Measurements from ENCODE around the gene BPIFA2. TPM values are rescaled to one million over a fixed set of nuclear protein-coding genes. Genes with fewer than 3 reads are reported as not detected.
A peak's percentile ranks its signal among the peaks of the same experiment; 100 is the strongest.

Gene BPIFA2
- polyA plus RNA-seq, 2 of the 4 experiments (the other 2 are of a cell fraction): 0.16 TPM; not detected in 1

DNA sequence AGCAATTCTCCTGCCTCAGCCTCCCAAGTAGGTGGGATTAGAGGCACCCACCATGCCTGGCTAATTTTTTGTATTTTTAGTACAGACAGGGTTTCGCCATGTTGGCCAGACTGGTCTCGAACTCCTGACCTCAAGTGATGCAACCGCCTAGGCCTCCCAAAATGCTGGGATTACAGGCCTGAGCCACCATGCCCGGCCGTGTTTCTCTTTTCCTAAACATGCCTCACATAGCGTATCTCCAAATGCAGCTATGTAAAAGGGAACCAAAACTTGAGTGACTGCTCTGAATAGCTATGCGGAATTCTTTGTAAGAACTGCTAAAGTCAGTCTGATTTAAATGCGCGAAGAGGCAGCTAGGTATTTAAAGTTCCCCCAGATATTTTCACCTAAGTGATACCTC is 20.5 kb downstream of the BPIFA2 start:
- H3K4me3 ChIP-seq: no peak overlapping the region
- ATAC-seq: no peak
- H3K4me1 ChIP-seq: peaks cover 10% of the 10 kb centered on the region; the same call in 1 of the 3 replicates
- peaks cover 1% of the 10 kb centered on the region; the same call in 1 of the 3 replicates for H3K9me3 ChIP-seq
- FAIRE-seq: no peak
- no peak overlapping the region for H3K27ac ChIP-seq
- TF ChIP-seq RFX5 (IDR thresholded peaks at IDR 0.05): no peak
- no peak for TF ChIP-seq HOXB13 (CRISPR knock-in tag; IDR thresholded peaks at IDR 0.05; ENCODE audit: low read depth)
- TF ChIP-seq, protein P1, sequence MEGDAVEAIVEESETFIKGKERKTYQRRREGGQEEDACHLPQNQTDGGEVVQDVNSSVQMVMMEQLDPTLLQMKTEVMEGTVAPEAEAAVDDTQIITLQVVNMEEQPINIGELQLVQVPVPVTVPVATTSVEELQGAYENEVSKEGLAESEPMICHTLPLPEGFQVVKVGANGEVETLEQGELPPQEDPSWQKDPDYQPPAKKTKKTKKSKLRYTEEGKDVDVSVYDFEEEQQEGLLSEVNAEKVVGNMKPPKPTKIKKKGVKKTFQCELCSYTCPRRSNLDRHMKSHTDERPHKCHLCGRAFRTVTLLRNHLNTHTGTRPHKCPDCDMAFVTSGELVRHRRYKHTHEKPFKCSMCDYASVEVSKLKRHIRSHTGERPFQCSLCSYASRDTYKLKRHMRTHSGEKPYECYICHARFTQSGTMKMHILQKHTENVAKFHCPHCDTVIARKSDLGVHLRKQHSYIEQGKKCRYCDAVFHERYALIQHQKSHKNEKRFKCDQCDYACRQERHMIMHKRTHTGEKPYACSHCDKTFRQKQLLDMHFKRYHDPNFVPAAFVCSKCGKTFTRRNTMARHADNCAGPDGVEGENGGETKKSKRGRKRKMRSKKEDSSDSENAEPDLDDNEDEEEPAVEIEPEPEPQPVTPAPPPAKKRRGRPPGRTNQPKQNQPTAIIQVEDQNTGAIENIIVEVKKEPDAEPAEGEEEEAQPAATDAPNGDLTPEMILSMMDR (IDR thresholded peaks at IDR 0.05): no peak
- TF ChIP-seq ESRRA (IDR thresholded peaks at IDR 0.05; ENCODE audit: borderline replicate concordance, low read length): no peak
- TF ChIP-seq MAZ (IDR thresholded peaks at IDR 0.05; ENCODE audit: borderline replicate concordance, low read depth, low read length): no peak
- TF ChIP-seq, protein P2, sequence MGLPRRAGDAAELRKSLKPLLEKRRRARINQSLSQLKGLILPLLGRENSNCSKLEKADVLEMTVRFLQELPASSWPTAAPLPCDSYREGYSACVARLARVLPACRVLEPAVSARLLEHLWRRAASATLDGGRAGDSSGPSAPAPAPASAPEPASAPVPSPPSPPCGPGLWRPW (IDR thresholded peaks at IDR 0.05): no peak
- H3K4me2 ChIP-seq: no peak overlapping the region
- DNase-seq (ENCODE audit: low read depth in 1 of 2, low spot score in 1 of 2): no peak
- WGBS (ENCODE audit: missing lambda C conversion rate): 92% methylated on average over 9 of the region's 9 CpGs
- POLR2A ChIA-PET: no interaction called here
- CTCF ChIA-PET: interaction anchor here (1.6 kb wide), 1 partner anchor 11 kb away, joined by 4 read pairs; no protein-coding TSS in a partner anchor

DNA sequence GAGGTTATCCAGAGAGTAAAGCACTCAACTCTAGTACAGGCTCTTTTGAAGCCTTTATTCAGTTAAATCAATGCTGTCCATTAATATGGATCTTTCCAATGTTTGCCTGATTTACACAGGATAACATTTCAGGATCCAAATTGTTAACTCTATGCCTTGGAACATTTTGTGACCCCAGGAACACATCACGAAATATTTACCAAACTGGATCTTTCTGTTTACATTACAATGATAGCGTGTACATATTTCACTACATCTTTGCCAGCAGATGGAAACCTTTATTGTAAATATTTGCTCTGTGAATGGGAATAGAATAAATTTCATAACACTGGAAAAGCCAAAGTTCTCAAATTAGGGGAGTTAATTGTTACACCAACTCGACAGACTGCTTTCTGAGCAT is 23.5 kb downstream of the BPIFA2 start:
- Histone ChIP-seq H3K9me3 (no peaks in the 10 kb centered on the region), H3K4me2 (peak overlapping the region; percentile 11; the same call in 2 of the 3 replicates), H3K27ac (peak overlapping the region in 1 of 2 experiments; percentile 32; a peak in 1 of 6 replicates), H3K4me1 (peaks cover 10% of the 10 kb centered on the region; the same call in 1 of the 3 replicates), H3K4me3 (no peak overlapping the region)
- POLR2A ChIA-PET: no interaction called here
- CTCF ChIA-PET: interaction anchor here (1.2 to 1.6 kb wide), 2 partner anchors 32 to 108 kb away, joined by 3 to 4 read pairs; no protein-coding TSS in a partner anchor
- no peak for FAIRE-seq
- under 1% methylated on average over 3 of the region's 3 CpGs for WGBS (ENCODE audit: missing lambda C conversion rate)
- DNase-seq (ENCODE audit: low read depth in 1 of 2, low spot score in 1 of 2): no peak
- ATAC-seq: no peak
- TF ChIP-seq GATA3 (IDR thresholded peaks at IDR 0.05; ENCODE audit: borderline replicate concordance) (0 out of 2 replicates have a peak, but pooled peaks have one; percentile 23), SMC3 (IDR thresholded peaks at IDR 0.05) (no peak), POLR2A (IDR thresholded peaks at IDR 0.05; ENCODE audit: low read length) (no peak)
- TF ChIP-seq, protein P3, sequence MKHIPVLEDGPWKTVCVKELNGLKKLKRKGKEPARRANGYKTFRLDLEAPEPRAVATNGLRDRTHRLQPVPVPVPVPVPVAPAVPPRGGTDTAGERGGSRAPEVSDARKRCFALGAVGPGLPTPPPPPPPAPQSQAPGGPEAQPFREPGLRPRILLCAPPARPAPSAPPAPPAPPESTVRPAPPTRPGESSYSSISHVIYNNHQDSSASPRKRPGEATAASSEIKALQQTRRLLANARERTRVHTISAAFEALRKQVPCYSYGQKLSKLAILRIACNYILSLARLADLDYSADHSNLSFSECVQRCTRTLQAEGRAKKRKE (CRISPR knock-in tag; IDR thresholded peaks at IDR 0.05; ENCODE audit: low read depth): no peak

DNA sequence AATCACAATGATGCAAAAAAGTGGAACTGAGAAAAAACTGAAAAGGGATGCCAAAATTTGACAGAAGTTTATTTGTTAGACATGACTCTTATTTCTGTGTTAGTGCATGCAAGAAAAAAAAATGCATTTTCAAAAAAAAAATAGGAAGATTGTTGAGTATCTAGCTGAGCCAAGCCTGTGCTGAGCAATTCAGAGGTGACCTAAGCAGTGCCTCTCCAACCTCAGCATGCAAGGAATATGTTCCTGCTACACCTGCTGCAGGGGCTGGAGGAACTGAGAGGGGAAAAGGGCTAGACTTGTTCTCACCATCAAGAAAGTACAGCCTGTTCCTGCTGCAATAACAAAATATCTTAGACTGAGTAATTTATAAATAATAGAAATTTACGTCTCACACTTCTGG is 24.0 kb downstream of the BPIFA2 start:
- no peaks in the 10 kb centered on the region for H3K9me3 ChIP-seq
- ATAC-seq (no peak), DNase-seq (ENCODE audit: low read depth in 1 of 2, low spot score in 1 of 2) (no peak), FAIRE-seq (no peak)
- no peak overlapping the region; a peak in 1 of 6 replicates for H3K27ac ChIP-seq
- H3K4me3 ChIP-seq: no peak overlapping the region
- POLR2A ChIA-PET: no interaction called here
- TF ChIP-seq GATA3 (IDR thresholded peaks at IDR 0.05; ENCODE audit: borderline replicate concordance) (no peak), CHD2 (IDR thresholded peaks at IDR 0.05; ENCODE audit: low read length, partially characterized antibody) (no peak)
- H3K4me2 ChIP-seq: peak overlapping the region; percentile 11; the same call in 1 of the 3 replicates
- CTCF ChIA-PET: interaction anchor here (1.6 kb wide), 1 partner anchor 108 kb away, joined by 4 read pairs; no protein-coding TSS in a partner anchor
- 70% methylated on average over 1 of the region's 1 CpG for WGBS (ENCODE audit: missing lambda C conversion rate)
- H3K4me1 ChIP-seq: peaks cover 10% of the 10 kb centered on the region; the same call in 1 of the 3 replicates

DNA sequence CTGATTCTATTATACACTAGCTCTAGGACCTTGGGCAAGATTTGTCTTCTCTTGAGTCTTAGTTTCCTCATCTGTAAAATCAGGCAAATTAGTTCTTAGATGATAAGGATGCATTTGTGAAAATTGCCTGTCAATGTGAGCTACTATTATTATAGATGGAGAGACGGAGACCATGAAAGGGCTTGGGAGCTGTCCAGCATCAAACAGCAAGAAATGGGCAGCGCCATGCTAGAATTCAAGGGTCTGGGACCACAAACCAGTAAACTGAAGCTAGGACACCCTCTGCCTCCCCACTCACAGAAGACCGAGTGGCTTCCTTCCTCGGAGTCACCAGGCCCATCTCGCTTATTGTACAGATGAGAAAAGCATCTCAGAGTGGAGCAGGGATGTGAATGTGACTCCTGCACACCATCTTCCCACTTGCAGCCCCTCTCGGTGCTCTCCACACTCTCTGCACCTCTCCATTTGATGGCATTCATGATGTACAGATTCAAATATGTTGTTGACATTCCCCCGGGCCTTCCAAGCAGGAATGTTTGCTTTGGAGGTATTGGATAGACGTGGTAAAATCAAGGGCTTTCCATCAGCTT is 25.0 kb downstream of the BPIFA2 start:
- Histone ChIP-seq H3K9me3 (no peaks in the 10 kb centered on the region), H3K4me3 (no peak overlapping the region), H3K4me2 (no peak overlapping the region), H3K27ac (peak overlapping the region in 1 of 2 experiments; percentile 8; a peak in 1 of 6 replicates), H3K4me1 (peaks cover 10% of the 10 kb centered on the region; the same call in 1 of the 3 replicates)
- DNase-seq (ENCODE audit: low read depth in 1 of 2, low spot score in 1 of 2) (no peak), FAIRE-seq (no peak), ATAC-seq (no peak)
- ChIA-PET CTCF (interaction anchor here (1.1 to 1.6 kb wide), 3 partner anchors 19 to 107 kb away, joined by 3 to 4 read pairs (median 3); no protein-coding TSS in a partner anchor), POLR2A (no interaction called here)
- TF ChIP-seq CBX8 (IDR thresholded peaks at IDR 0.05): no peak
- peak; percentile 62; the same call in 1 of the 2 replicates for TF ChIP-seq EHMT2 (IDR thresholded peaks at IDR 0.05; ENCODE audit: low read depth)
- no peak for TF ChIP-seq MAFK (IDR thresholded peaks at IDR 0.05; ENCODE audit: partially characterized antibody)
- TF ChIP-seq BHLHE40 (IDR thresholded peaks at IDR 0.05; ENCODE audit: low read depth, low read length): no peak
- TF ChIP-seq HOXB13 (CRISPR knock-in tag; IDR thresholded peaks at IDR 0.05; ENCODE audit: low read depth): no peak
- TF ChIP-seq ZFP36 (IDR thresholded peaks at IDR 0.05; ENCODE audit: borderline replicate concordance, partially characterized antibody): no peak
- no peak for TF ChIP-seq ZSCAN20 (CRISPR knock-in tag; IDR thresholded peaks at IDR 0.05)
- no peak for TF ChIP-seq CEBPB (IDR thresholded peaks at IDR 0.05)
- no peak for TF ChIP-seq HDAC2 (IDR thresholded peaks at IDR 0.05)
- no peak for TF ChIP-seq KDM5A (IDR thresholded peaks at IDR 0.05)
- TF ChIP-seq, protein P4, sequence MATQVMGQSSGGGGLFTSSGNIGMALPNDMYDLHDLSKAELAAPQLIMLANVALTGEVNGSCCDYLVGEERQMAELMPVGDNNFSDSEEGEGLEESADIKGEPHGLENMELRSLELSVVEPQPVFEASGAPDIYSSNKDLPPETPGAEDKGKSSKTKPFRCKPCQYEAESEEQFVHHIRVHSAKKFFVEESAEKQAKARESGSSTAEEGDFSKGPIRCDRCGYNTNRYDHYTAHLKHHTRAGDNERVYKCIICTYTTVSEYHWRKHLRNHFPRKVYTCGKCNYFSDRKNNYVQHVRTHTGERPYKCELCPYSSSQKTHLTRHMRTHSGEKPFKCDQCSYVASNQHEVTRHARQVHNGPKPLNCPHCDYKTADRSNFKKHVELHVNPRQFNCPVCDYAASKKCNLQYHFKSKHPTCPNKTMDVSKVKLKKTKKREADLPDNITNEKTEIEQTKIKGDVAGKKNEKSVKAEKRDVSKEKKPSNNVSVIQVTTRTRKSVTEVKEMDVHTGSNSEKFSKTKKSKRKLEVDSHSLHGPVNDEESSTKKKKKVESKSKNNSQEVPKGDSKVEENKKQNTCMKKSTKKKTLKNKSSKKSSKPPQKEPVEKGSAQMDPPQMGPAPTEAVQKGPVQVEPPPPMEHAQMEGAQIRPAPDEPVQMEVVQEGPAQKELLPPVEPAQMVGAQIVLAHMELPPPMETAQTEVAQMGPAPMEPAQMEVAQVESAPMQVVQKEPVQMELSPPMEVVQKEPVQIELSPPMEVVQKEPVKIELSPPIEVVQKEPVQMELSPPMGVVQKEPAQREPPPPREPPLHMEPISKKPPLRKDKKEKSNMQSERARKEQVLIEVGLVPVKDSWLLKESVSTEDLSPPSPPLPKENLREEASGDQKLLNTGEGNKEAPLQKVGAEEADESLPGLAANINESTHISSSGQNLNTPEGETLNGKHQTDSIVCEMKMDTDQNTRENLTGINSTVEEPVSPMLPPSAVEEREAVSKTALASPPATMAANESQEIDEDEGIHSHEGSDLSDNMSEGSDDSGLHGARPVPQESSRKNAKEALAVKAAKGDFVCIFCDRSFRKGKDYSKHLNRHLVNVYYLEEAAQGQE (IDR thresholded peaks at IDR 0.05): peak; percentile 84
- no peak for TF ChIP-seq GATA3 (IDR thresholded peaks at IDR 0.05; ENCODE audit: borderline replicate concordance)
- TF ChIP-seq SREBF2 (IDR thresholded peaks at IDR 0.05): no peak
- 23% methylated on average over 8 of the region's 8 CpGs for WGBS (ENCODE audit: missing lambda C conversion rate)

All from A549 (cell line).